Measurements from ENCODE around the gene PCCB. TPM values are rescaled to one million over a fixed set of nuclear protein-coding genes. Genes with fewer than 3 reads are reported as not detected.

PCCB gene
- total and polyA plus RNA-seq, 2 donors from 2014 or later, result 37.1 to 90.0 TPM

- no peak for TF ChIP-seq CTCF (IDR thresholded peaks at IDR 0.05; ENCODE audit: borderline replicate concordance, extremely low read depth, insufficient read depth)
- H3K27ac ChIP-seq (ENCODE audit: low read depth in 2 of 2, low read length in 2 of 2), result no peak overlapping the region
- intact Hi-C loops (cut with DNase I), result no loop called here
- H3K36me3 ChIP-seq (ENCODE audit: control insufficient read depth in 2 of 3, insufficient read depth in 3 of 3, low read length in 3 of 3), result no peaks in the 10 kb centered on the region
- no peak overlapping the region for H3K9ac ChIP-seq (ENCODE audit: low read length in 3 of 3)
- no peaks in the 10 kb centered on the region for H3K27me3 ChIP-seq (ENCODE audit: control insufficient read depth, insufficient read depth, low read length)
- no peaks in the 10 kb centered on the region for H3K9me3 ChIP-seq (ENCODE audit: control insufficient read depth in 2 of 3, insufficient read depth in 1 of 3, low read length in 3 of 3)
- DNase-seq (no peak), FAIRE-seq (no peak)
- peaks cover 0 to 4% (median 3%) of the 10 kb centered on the region in 3 donors for H3K4me1 ChIP-seq (ENCODE audit: control insufficient read depth in 2 of 3, insufficient read depth in 2 of 3, low read depth in 1 of 3, low read length in 3 of 3)
- no peak overlapping the region for H3K4me3 ChIP-seq (ENCODE audit: low read length in 3 of 3)
Measured at GRCh38 chr3:136245691-136246090, 4.4 kb upstream of the PCCB start.

- Histone ChIP-seq H3K9me3 (ENCODE audit: control insufficient read depth in 2 of 3, insufficient read depth in 1 of 3, low read length in 3 of 3) (no peaks in the 10 kb centered on the region), H3K9ac (ENCODE audit: low read length in 3 of 3) (no peak overlapping the region), H3K36me3 (ENCODE audit: control insufficient read depth in 2 of 3, insufficient read depth in 3 of 3, low read length in 3 of 3) (no peaks in the 10 kb centered on the region), H3K4me1 (ENCODE audit: control insufficient read depth in 2 of 3, insufficient read depth in 2 of 3, low read depth in 1 of 3, low read length in 3 of 3) (peaks cover 0 to 8% (median 4%) of the 10 kb centered on the region in 3 donors), H3K4me3 (ENCODE audit: low read length in 3 of 3) (no peak overlapping the region), H3K27me3 (ENCODE audit: control insufficient read depth, insufficient read depth, low read length) (no peaks in the 10 kb centered on the region), H3K27ac (ENCODE audit: low read depth in 2 of 2, low read length in 2 of 2) (no peak overlapping the region)
- DNase-seq, result no peak
- no peak for TF ChIP-seq CTCF (IDR thresholded peaks at IDR 0.05; ENCODE audit: borderline replicate concordance, extremely low read depth, insufficient read depth)
- intact Hi-C loops (cut with DNase I), result no loop called here
- no peak for FAIRE-seq
Measured at GRCh38 chr3:136247436-136247835, 2.7 kb upstream of the PCCB start.

- intact Hi-C loops (cut with DNase I), result no loop called here
- H3K27me3 ChIP-seq (ENCODE audit: control insufficient read depth, insufficient read depth, low read length), result no peaks in the 10 kb centered on the region
- no peak for TF ChIP-seq CTCF (IDR thresholded peaks at IDR 0.05; ENCODE audit: borderline replicate concordance, extremely low read depth, insufficient read depth)
- no peak overlapping the region for H3K9ac ChIP-seq (ENCODE audit: low read length in 3 of 3)
- no peak for DNase-seq
- no peak overlapping the region for H3K27ac ChIP-seq (ENCODE audit: low read depth in 2 of 2, low read length in 2 of 2)
- H3K4me3 ChIP-seq (ENCODE audit: low read length in 3 of 3), result no peak overlapping the region
- no peaks in the 10 kb centered on the region for H3K9me3 ChIP-seq (ENCODE audit: control insufficient read depth in 2 of 3, insufficient read depth in 1 of 3, low read length in 3 of 3)
- FAIRE-seq, result no peak
- H3K36me3 ChIP-seq (ENCODE audit: control insufficient read depth in 2 of 3, insufficient read depth in 3 of 3, low read length in 3 of 3), result no peaks in the 10 kb centered on the region
- peaks cover 0 to 8% (median 4%) of the 10 kb centered on the region in 3 donors for H3K4me1 ChIP-seq (ENCODE audit: control insufficient read depth in 2 of 3, insufficient read depth in 2 of 3, low read depth in 1 of 3, low read length in 3 of 3)
Measured at GRCh38 chr3:136247855-136248590, 2.1 kb upstream of the PCCB start.
